Liver (tissue), 3 donors: ENCODE data around the gene SPATS2L.

Experiments used
- EGR1 ChIP-seq, 2 donors: IDR thresholded peaks; 2 replicates each; pipeline ENCODE4 v1.6.1; 2016 to 2018; ENCODE audit warnings: antibody characterized with exemption in 2 of 2, low read depth in 2 of 2
- HNF4A ChIP-seq, 2 donors: conservative IDR thresholded peaks; 2 replicates each; pipeline ENCODE4 v1.6.1; 2016; ENCODE audit warnings: antibody characterized with exemption in 2 of 2, mild to moderate bottlenecking in 2 of 2
- HNF4G ChIP-seq: IDR thresholded peaks from 2 replicates; pipeline ENCODE4 v1.6.1; 2016; ENCODE audit warnings: antibody characterized with exemption
- JUND ChIP-seq, 2 donors: IDR thresholded peaks; 2 replicates each; pipeline ENCODE4 v1.6.1; 2016; ENCODE audit warnings: antibody characterized with exemption in 2 of 2
- RXRA ChIP-seq, 2 donors: IDR thresholded peaks; 2 replicates each; pipeline ENCODE4 v1.6.1; 2017 to 2018; ENCODE audit warnings: antibody characterized with exemption in 2 of 2, mild to moderate bottlenecking in 1 of 2
- YY1 ChIP-seq: IDR thresholded peaks from 2 replicates; pipeline ENCODE4 v1.6.1; 2016; ENCODE audit warnings: antibody characterized with exemption, mild to moderate bottlenecking
- TF ChIP-seq, protein P1 (sequence below): fragments of 150-350 bp; IDR thresholded peaks from 2 replicates; pipeline ENCODE4 v1.5.1; 2017; ENCODE audit warnings: improper control_type of control experiment, low read depth, low read length; ENCODE audit not compliant: missing input control
- donor health status: healthy.
- donor health status: healthy.

DNA sequence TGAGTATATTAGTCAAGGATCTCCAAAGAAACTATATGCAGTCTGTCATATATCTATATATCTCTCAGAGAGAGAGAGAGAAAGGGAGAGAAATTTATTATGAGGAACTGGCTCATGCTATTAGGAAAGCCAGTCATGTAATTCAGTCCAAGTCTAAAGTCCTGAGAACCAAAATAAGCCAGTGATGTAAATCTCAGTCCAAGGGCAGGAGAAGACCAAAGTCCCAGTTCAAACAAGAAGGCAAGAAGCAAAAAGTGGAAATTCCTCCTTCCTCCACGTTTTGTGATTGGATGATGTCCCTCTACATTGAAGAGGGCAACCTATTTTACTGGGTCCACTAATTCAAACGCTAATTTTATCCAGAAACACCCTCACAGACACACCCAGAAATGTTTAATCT lies 34.2 kb upstream of the SPATS2L start:
- TF ChIP-seq, protein P1, sequence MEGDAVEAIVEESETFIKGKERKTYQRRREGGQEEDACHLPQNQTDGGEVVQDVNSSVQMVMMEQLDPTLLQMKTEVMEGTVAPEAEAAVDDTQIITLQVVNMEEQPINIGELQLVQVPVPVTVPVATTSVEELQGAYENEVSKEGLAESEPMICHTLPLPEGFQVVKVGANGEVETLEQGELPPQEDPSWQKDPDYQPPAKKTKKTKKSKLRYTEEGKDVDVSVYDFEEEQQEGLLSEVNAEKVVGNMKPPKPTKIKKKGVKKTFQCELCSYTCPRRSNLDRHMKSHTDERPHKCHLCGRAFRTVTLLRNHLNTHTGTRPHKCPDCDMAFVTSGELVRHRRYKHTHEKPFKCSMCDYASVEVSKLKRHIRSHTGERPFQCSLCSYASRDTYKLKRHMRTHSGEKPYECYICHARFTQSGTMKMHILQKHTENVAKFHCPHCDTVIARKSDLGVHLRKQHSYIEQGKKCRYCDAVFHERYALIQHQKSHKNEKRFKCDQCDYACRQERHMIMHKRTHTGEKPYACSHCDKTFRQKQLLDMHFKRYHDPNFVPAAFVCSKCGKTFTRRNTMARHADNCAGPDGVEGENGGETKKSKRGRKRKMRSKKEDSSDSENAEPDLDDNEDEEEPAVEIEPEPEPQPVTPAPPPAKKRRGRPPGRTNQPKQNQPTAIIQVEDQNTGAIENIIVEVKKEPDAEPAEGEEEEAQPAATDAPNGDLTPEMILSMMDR = no peak
- peak; percentile 58 to 78 for TF ChIP-seq RXRA (IDR thresholded peaks at IDR 0.05)
- peak; percentile 13 for TF ChIP-seq YY1
- TF ChIP-seq HNF4A (conservative IDR thresholded peaks at IDR 0.05) = peak; percentile 99 to 100
- TF ChIP-seq EGR1 (IDR thresholded peaks at IDR 0.05; ENCODE audit: low read depth in 2 of 2) = peak in 1 of 2 donors; percentile 9
- TF ChIP-seq JUND (IDR thresholded peaks at IDR 0.05) = peak; percentile 50 to 77
- peak; percentile 93 for TF ChIP-seq HNF4G
